NCI-H82 (cell line): ENCODE data around the gene ZC3HAV1.
"Not testable (repeated sequence)": the region's sequence is repeated elsewhere in the genome, so short reads cannot be mapped to it uniquely, and the experiment has no call there.

Experiments used
- DNase-seq: peaks from one replicate; lab custom pipeline; 2025; lab: John Stamatoyannopoulos, UW

ZC3HAV1 gene

DNA sequence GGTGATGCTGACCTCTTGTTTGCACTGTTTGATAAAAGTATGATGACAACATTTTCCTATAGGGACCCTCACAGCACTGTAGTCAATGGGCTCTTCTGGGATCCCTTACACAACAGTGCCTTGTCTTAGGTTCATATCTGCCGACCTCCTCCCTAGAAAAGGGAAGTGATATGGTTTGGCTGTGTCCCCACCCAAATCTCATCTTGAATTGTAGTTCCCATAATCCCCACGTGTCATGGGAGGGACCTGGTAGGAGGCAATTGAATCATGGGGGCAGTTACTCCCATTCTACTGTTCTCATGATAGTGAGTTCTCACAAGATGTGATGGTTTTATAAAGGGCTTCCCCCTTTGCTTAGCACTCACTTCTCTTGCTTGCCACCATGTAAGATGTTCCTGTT lies 23.1 kb downstream of the ZC3HAV1 start:
- DNase-seq, result no peak

DNA sequence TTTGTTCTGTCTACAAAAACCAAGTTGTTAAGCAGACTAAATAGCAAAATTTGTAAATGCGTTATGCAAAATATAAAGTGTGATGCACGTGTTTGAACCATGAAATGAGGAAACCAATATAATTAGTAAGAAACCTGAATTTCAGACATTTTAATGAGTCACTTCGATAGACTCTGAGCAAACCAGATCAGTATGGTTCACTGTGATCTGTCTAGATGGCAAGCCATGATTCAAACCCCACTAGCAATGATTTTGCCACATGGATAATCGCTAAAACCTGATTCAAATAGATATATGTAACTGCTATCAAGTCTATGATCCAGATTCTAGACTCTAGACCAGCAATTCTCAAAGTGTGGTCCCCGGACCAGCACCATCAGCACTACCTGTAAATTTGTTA lies 24.8 kb downstream of the ZC3HAV1 start:
- no peak for DNase-seq

DNA sequence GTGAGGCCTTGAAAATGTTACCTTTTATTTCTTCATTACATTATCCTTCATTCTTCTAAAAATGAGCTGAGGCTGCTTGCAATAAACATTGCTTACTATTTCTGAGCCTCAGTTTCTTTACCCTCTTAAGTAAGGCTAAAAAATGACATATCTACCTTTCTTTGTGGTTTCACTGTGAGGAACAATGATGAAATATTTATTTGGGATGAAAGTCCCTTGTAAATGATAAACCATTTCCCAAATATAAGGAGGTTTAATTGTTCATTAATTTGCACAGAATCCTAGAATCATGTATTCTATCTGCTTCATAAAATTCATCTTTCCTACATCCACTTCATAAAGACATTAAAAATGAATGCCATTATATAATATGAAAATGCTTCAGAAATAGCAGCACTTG lies 27.9 kb downstream of the ZC3HAV1 start:
- DNase-seq, result no peak

DNA sequence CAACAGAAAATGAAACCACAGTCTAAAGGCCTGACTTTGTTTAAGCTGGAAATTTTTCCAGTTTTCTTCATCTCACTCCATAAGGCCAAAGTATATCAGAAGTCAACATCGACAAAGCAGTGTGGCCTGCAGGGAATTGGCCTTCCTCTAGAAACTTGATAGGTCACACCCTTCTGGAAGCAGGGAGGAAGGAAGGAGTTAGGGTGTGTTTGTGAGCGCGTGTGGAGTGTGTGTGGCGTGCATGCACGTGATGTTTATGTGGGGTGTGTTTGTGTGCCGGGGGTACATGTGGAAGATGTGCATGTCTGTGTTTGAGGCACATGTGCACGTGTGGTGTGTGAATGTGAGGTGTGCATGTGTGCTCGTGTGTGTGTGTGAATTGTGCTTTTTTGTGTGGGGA lies 28.6 kb downstream of the ZC3HAV1 start:
- no peak for DNase-seq

DNA sequence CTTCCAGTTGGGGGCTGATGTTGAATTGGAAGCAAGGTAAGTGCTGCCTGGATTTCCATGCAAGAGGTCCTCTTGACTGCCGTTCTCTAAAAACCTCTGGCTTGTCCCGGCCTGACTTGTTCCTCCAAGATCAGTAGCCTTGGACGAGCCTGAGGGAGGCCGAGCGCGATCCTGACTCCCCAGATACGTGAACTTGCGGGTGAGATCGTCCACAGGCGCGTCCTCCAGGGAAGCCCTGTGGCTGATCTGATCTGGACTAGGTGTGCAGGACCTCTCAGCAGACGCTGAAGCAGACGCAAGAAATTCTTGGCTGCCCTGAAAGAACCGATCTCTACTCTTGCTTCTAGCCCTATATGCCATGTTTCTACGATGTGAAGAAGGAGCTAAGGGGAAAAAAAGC lies 29.7 kb downstream of the ZC3HAV1 start:
- DNase-seq, result no peak

DNA sequence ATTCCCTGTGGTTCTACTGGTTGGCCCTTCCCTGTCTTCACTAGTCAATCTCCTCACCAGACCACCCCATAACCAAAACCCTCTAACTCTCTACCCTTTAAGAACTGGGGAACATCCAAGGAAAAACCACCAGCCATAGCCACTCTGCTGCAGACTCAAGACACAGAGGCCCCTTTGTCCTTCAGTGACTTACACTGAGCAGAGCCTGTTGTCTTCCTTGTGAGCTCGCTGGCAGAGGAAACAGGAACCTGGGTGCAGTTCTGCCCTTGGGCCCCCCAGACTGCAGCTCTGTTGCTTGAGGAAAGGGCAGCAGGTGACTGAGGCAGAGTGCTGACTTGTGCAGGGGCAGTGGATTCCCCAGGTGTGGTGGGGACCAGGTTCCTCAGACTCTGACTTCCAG lies 30.6 kb downstream of the ZC3HAV1 start:
- DNase-seq, result no peak

DNA sequence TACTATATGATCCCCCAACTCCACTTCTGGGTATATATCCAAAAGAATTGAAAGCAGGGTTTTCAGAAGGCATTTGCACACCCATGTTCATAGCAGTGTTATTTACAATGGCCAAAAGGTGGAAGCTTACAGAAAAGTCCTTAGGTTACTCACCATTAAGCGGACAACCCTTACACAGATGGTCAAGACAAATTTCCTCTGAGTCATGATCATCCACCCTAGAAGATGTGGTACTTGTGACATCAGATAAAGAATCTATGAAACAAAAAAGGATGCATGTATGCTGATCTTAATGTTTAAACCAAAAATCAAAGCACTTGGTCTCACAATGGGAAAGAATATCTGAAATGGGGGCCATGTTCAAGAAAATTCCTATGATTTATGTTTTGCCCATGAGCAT lies 31.1 kb downstream of the ZC3HAV1 start:
- DNase-seq, result no peak

DNA sequence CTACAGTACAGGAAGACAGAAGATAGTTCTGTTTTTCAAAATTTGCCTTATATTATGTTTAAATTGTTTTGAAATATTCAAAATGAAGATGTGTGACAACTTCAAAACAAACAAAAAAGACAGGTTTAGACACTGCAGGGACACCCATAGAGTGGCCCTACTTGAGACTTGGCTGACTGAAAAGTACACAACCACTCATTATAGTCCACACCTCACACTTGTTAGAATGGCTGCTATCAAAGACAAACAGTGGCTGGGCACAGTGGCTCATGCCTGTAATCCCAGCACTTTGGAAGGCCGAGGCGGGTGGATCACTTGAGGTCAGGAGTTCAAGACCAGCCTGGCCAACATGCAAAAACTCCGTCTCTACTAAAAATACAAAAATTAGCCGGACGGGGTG lies 31.8 kb downstream of the ZC3HAV1 start:
- DNase-seq, result not testable (repeated sequence)

DNA sequence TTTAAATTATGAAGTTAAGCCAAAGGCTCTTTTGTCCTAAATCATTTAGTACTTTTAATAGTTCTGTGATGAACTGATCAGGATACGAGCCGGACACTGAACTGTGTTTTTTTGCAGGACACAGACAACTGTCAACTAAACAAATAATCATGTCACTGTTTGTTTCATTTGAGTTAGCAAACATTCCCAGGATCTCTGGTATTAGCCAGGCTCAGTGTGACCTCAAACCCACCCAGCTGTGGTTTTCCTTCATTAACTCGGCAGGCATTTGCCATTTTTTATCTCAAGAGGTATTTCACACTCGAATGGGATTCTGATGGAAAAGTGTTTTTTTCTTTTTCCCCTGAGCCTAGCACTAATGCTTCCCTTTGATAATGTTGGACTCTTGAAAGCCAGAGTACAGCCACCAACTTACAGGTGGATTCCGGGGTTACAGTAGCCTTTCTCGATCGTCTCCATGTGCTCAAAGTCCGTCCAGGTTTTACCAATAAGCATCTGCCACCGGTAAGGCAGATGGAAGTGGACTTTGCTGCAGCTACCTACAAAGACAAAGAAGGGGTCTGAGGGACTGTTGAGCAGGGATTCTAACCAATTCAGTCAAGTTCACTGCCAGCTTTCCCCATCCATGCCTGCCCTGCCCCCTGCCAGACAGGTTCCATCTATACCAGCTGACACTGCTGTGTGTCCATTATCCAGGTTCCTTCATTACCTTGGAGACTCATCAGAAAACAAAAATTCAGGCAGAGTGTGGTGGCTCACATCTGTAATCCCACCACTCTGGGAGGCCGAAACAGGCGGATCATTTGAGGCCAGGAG lies 33.4 kb downstream of the ZC3HAV1 start:
- DNase-seq, result no peak

DNA sequence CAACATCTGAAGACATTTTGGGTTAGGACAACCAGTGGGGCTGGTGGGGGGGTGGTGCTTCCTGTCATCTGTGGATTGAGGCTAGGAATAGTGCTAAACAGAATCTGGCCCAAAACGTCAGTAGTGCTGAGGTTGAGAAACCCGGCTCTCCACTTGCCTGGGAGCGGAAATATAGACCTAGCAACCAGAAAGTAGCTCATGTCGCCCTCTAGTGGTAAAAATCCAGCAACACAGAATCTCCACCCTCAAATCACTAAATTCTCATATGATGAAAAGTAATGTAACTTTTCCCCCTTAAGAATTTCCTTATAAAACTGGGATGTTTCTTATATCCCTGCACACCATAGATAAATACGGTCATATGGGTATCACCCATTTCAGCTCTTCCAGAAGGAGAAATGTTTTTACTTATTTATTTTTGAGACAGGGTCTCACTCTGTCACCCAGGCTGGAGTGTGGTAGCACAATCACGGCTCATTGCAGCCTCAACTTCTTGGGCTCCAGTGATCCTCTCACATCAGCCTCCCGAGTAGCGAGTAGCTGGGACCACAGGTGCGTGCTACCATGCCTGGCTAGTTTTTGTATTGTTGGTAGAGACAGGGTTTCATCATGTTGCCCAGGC lies 34.4 kb downstream of the ZC3HAV1 start:
- DNase-seq, result peak; percentile 86

DNA sequence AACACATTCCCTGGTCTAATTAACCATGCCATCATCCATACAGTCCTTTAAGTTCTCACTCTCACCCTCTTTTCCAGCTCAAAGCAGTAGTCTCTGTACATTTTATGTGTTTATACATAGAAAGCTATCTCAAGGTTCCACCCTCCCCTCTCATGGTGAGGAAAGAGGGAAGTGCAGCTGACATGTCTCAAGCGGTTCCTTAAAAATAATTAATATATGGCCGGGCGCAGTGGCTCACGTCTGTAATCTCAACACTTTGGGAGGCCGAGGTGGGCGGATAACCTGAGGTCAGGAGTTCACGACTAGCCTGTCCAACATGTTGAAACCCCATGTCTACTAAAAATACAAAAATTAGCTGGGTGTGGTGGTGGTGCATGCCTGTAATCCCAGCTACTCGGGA lies 36.7 kb downstream of the ZC3HAV1 start:
- no peak for DNase-seq

DNA sequence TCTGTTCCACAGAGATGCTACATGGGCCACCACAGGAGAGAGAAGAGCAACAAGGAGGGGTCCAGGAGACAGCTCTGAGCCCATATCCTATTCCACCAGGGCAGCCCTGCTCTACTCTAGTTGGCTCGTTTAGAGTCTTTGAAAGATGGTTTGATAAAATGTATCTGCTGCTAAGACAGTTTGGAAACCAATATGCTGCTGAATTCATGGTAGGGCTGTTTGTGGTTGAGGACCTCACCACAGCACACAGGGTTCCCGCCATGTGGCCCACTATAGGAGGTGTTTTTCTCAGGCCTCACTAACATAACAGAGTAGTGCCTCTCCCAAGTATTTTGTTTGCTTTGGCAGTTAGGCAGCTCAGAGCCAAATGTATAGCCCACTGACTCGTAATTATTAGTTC lies 37.8 kb downstream of the ZC3HAV1 start:
- no peak for DNase-seq

DNA sequence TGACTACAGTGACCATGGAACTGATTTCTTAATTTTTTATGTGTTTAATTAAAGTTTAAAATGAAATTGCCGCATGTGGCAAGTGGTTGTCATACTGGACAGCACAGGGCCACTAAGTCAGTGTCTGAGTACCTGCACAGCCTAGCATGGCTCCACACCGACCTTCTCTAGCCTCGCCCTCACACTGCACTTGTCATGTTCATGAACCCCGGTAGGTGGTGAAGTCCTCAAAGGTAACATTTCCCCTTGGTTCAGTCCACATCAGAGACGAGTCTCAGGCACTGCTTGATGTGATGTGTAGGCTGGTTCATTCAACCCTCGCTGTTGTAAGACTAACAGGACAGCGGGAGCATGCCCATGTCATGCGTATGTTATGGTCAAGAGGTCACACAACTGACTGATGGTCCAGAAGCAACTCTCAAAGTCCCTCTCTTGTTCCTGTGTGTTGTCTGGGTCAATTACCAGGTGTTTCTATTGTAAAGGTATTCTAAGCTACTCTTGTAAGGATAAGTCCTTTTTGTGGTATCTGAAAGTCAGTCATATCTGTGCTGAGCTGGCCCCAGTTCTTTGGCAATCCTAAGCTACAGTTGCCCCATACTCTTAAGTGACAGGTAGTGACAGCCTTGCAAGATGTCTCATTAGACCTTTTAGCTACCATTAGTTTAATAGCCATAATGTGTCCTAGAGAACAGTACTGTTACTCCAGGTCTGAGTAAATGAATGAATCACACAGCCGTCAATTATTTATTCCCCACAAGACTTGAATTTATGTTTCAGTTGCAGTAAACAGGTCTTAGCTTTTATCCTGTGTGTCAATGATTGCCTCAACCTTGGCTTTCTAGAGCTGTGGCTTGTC lies 40.7 kb downstream of the ZC3HAV1 start:
- no peak for DNase-seq

DNA sequence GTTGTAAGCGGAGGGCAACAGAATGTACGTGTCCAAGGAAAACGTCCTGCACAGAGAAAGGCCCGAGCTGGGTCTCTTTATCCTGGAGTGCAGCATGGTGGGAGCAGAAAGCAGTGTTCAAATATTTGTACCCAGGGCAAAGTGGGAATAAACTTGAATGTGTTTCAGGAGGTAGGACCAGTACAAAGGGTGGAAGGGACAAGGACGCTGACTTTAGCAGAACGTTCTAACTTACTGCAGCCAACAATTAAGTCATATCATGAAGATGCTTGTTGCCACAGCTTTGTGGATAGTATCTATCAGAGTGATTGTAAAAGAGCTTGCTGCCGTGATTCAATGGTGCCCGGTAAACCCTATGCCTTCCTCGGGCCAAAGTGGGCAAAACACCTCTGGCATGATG lies 43.2 kb downstream of the ZC3HAV1 start:
- DNase-seq, result no peak

DNA sequence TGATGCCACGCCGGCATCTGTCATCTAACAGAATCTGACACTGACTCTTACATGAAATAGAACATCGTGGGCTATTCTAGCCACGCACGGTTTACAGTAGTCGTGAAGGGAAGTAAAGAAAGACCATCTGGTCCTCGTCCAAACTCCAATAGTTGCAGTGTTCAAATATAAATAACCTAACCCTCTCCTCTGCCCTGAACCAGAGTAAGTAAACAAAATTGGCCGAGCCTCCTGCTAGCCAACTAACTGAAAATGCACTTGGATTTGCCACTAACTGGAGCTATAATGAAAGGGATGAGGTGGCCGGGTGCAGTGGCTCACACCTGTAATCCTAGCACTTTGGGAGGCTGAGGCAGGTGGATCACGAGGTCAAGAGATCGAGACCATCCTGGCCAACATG lies 44.2 kb downstream of the ZC3HAV1 start:
- DNase-seq, result no peak

DNA sequence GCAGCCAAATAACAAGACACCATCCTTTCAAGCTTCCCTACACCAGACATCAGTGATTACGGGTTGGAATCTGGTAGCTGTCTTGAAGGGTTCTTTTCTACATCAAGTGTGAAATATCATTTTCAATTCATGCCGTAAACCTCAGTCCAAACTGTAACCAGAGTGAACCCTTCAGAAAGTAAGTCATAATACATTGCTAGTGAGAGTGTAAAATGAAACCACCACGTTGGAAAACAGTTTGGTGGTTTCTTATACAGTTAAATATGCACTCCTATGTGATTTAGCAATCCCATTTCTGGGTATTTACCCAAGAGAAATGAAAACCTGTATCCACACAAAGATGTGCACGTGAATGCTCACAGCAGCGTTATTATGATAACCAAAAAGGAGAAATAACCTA lies 48.1 kb downstream of the ZC3HAV1 start:
- no peak for DNase-seq

DNA sequence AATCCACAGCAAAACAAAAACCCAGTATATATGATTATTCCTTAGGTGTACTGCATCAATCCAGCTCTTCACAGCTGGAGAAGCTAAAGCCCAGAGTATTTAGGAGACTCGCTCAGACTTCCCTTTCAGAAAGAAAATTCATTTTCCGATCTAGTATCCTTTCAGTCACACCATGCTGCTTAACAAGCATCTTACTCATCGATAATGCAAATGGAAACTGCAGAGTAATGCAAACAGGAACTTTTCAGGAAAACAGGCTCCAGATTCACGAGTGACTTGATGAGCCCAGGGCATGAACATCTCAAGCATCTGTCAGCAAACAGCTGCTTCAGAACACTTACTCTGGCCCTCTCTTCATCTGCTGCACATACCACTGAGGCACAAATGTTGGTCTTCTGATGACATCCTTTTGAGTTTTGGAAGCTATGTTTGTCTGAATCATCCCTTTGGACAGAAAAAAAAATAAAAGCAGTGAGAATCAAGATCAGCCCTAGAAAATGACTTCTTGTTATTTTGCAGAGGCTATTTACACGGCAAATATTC lies 48.8 kb downstream of the ZC3HAV1 start:
- DNase-seq, result no peak

DNA sequence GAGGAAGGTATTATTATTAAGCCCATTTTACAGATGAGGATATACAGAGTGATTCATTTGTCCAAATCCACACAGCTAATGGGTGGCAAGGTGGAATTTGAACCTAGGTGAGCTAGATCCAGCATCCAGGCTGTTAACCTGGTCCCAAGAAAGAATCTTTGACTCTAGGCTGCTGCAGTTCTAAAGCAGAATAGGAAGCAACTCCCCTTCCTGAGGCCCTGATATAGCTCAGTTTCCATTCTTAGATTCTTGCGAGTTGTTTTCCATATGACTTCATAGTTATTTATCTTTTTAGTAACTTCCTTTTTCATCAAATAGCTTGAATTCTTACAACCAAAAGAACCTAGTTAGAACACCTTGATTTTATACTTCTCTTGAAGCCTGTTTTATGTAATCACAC lies 49.6 kb downstream of the ZC3HAV1 start:
- no peak for DNase-seq

DNA sequence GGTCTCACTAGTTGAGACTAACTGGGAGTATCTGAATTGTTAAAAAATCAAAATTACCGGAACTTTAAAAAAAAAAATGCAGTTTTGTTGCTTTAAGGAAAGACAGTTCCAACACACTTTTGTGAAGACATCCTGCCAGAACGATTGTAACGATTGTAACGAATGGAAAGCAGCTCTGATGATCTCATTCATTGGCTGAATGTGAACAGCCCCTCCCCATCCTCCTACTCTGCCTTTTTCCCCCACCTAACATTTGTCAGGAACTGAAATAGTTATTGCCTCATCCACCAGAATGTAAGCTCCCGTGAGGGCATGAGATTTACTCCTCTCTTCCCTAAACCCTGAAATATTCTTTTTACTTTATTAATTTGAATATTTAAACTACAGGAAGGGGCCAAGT lies 50.6 kb downstream of the ZC3HAV1 start:
- DNase-seq, result no peak

DNA sequence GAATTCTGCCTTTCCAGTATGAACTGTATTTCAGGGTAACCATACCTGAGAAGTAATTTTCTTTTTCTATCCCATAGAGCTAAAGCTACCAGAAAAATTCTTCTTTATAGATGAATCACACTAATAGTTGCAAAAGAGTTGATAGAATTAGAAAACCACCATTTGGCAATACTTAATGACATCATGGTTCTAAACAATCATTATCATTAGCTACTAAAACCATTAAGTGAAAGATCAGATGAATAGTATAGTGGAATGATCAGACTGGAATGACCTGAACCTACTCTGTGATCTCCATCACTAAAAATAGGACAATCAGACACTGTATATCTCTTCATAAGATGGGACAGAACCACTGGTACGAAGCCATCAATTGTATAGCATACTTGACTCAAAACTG lies 53.8 kb downstream of the ZC3HAV1 start:
- DNase-seq, result no peak

DNA sequence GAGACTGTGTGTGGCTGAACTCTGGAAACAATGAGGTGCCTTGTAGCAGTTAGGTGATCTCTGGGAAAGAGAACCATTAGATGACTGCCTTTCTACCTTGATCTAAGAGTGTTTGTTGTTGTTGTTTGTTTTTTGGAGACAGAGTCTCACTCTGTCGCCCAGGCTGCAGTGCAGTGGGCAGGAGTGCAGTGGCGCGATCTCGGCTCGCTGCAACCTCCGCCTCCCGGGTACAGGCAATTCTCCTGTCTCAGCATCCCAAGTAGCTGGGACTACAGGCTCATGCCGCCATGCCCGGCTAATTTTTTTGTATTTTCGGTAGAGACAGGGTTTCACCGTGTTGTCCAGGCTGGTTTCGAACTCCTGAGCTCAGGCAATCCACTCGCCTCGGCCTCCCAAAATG lies 54.9 kb downstream of the ZC3HAV1 start:
- DNase-seq, result not testable (repeated sequence)

DNA sequence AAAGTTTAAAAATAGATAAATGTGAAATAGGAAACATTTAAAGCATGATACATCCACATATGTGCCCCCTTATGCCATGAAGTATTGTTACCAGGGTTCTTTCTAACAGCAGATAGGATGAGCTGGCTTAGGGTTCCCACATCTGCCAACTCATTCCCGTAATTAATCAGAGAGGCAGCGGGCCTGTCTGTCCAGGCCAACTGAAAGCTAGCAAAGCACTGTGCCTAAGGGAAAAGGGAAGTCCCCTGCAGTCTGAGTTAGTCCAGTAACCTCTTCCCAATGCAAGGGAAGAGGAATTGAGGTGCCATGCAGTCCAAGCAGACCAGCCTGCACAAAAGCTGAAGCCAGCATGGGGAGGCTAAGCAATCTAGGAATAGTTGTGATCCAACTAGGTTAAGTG lies 55.4 kb downstream of the ZC3HAV1 start:
- peak; percentile 90 for DNase-seq

DNA sequence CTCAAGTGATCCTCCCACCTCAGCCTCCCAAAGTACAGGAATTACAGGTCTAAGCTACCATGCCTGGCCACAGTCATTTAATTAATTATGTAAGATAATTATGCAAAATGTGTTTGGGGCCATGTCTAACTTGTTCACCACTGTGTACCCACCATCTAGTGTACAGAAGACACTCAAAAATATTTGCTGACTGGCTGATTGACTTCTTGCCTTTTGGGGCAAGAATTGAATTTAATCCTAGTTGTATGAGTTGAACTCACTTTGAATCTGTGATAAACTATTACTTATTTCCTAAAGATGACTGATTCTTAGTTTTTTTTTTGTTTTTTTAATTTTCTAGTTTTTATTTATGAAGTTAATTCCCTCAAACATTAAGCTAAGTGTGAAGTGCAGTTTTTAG lies 57.9 kb downstream of the ZC3HAV1 start:
- DNase-seq, result no peak
